Coronary artery (tissue), 2 donors: ENCODE data around the gene N4BP2L2.

Experiments
- DNase-seq: peaks from one replicate; pipeline ENCODE4 v3.0.0-alpha.2; 2017; ENCODE audit warnings: low spot score
- H3K27ac ChIP-seq, 2 donors: fragments of 200-600 bp; sonication (generic); one replicate each; pipeline ENCODE4 v1.5.1; 2016 to 2019
- H3K4me3 ChIP-seq: fragments of 200-600 bp; sonication (generic); 2 replicates; pipeline ENCODE4 v1.5.1; 2016; ENCODE audit warnings: mild to moderate bottlenecking, moderate library complexity
- CTCF ChIP-seq: fragments of 200-600 bp; sonication (generic); IDR thresholded peaks from one replicate; pipeline ENCODE4 v1.5.1; 2019; ENCODE audit warnings: antibody characterized with exemption

N4BP2L2 gene

DNA sequence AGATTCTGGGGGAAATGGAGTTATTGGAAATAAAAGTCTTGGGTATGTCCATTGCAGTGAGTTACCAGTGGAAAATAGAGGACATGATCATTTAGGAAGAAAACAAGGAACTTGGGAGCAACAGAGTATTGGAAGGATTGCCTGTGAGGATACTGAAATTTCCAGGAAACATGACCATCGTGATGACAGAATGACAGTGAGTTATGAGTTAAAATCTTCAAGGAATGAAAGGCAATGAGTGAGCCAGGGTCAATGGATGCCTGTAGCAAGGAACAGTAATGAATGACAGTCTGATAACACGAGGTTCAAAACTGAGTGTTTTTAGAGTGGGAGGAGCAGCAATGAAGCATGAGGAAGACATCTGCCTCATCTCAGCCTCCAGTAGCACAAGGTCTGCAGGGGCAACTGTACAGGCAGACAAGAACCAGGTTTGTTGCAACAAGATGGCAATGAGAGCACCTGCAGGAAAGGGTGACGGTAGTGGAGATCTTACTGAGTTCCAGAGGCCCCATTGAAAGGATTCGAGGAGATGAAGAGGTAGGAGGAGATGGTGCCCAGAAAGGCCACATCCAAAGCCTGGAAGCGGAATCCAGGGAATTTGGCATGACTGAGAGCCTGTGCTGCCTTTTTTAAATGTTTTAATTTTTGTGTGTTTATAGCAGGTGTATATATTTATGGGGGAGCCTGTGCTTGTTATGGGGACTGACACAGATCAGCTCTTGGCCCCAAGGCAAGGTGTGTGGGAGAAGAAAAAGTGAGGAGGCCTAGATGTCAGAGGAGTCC lies 154.6 kb downstream of the N4BP2L2 start:
- H3K27ac ChIP-seq: no peak overlapping the region
- no peak for DNase-seq
- H3K4me3 ChIP-seq: no peak overlapping the region
- no peak for TF ChIP-seq CTCF
